Measurements from ENCODE around the gene ITGB5. TPM values are rescaled to one million over a fixed set of nuclear protein-coding genes. Genes with fewer than 3 reads are reported as not detected.
A peak's percentile ranks its signal among the peaks of the same experiment; 100 is the strongest.

Gene ITGB5
- total RNA-seq, 1 donor: 229 TPM

DNA sequence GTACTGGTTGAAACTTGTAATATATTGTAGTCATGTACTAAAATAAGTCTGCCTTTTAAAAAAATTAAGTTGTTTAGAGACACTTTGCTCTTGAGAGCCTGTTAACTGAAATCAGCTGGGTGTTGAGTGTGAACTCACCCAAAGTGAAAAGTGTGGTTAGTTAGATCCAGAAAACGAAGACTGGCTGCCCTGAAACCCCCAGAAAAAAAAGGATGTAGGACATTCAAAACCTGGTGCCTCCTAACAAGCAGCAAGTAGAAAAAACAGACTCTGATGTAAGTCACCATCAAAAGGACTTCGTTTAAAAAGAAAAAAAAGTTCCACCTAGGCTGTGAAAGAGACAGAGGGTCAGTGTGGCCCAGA, 116.1 kb downstream of the ITGB5 start:
- H3K4me3 ChIP-seq (ENCODE audit: low read depth, low read length): no peak overlapping the region
- TF ChIP-seq, protein P1, sequence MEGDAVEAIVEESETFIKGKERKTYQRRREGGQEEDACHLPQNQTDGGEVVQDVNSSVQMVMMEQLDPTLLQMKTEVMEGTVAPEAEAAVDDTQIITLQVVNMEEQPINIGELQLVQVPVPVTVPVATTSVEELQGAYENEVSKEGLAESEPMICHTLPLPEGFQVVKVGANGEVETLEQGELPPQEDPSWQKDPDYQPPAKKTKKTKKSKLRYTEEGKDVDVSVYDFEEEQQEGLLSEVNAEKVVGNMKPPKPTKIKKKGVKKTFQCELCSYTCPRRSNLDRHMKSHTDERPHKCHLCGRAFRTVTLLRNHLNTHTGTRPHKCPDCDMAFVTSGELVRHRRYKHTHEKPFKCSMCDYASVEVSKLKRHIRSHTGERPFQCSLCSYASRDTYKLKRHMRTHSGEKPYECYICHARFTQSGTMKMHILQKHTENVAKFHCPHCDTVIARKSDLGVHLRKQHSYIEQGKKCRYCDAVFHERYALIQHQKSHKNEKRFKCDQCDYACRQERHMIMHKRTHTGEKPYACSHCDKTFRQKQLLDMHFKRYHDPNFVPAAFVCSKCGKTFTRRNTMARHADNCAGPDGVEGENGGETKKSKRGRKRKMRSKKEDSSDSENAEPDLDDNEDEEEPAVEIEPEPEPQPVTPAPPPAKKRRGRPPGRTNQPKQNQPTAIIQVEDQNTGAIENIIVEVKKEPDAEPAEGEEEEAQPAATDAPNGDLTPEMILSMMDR (IDR thresholded peaks at IDR 0.05; ENCODE audit: insufficient read depth, low read depth, low read length): no peak
- DNase-seq (ENCODE audit: low read depth): no peak

- TF ChIP-seq, protein P1 (IDR thresholded peaks at IDR 0.05; ENCODE audit: insufficient read depth, low read depth, low read length): no peak
- no peak overlapping the region for H3K4me3 ChIP-seq (ENCODE audit: low read depth, low read length)
- DNase-seq (ENCODE audit: low read depth): peak; percentile 85
Observed at GRCh38 chr3:124770336-124771082, 116.7 kb downstream of the ITGB5 start.

DNA sequence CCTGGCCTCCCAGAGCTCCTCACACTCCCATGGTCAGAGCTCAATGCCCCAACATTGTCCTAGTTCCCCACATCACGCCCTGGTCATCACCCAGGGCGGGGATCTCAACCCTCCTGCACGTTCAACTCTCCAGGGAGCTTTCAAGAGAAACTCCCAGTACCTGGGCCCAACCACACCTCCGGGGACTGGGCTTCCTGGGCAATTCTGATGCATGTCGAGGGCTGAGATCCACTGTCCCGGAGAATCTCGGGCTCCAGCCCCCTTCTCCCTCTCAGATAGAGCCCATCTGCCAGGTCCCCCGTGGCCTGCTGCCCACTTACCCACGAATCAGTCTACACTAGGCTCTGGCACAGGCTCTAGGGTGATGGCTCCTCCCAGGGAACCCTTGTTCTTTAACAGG, 117.7 kb downstream of the ITGB5 start:
- DNase-seq (ENCODE audit: low read depth): no peak
- TF ChIP-seq, protein P1 (IDR thresholded peaks at IDR 0.05; ENCODE audit: insufficient read depth, low read depth, low read length): no peak
- H3K4me3 ChIP-seq (ENCODE audit: low read depth, low read length): no peak overlapping the region

DNA sequence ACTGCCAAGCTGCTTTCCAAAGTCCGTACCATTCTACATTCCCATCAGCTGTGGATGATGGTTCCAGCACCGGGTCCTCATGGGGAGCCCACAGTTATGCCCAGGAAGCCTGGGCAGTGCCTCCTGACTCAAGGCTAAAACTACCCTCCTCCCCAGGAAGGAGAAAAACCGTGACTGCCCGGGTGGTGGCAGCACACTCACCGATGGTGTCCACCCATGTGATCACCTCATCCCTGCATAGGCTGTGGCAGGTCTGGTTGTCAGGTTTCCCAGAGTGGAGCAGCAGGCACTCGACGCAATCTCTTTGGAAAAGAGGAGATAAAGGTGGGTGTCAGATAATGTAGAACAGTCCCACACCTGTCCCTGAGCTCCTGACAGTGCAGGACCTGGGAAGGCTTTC, 118.4 kb downstream of the ITGB5 start:
- no peak for DNase-seq (ENCODE audit: low read depth)

GRCh38 chr3:124767691-124768090, 119.5 kb downstream of the ITGB5 start:
- DNase-seq (ENCODE audit: low read depth): no peak
- TF ChIP-seq, protein P1 (IDR thresholded peaks at IDR 0.05; ENCODE audit: insufficient read depth, low read depth, low read length): no peak
- H3K4me3 ChIP-seq (ENCODE audit: low read depth, low read length): no peak overlapping the region

More for the DNA sequence above, 118.4 kb downstream of the ITGB5 start:
- TF ChIP-seq, protein P1 (IDR thresholded peaks at IDR 0.05; ENCODE audit: insufficient read depth, low read depth, low read length): peak; percentile 32
- no peak overlapping the region for H3K4me3 ChIP-seq (ENCODE audit: low read depth, low read length)

DNA sequence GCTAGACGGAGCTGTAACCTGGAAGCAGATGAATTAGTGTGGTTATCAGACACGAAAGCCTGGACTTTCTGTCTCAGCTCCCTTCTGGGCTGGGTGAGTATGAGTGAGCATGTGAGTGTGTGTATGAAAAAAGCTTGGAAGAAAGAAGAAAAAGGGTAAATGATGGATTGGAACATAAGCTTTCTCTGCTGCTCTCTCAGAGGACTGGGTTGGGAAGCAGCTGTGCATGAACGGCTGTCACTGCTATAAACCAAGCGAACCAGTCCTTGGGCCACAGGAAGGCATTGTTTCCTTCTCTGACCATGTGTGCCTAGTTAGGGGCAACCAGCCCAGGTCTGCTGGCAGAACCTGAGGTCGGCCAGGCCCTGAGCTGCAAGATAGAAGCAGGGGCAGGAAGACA, 119.9 kb downstream of the ITGB5 start:
- no peak for DNase-seq (ENCODE audit: low read depth)
- TF ChIP-seq, protein P1 (IDR thresholded peaks at IDR 0.05; ENCODE audit: insufficient read depth, low read depth, low read length): no peak
- H3K4me3 ChIP-seq (ENCODE audit: low read depth, low read length): no peak overlapping the region
